Keratinocyte (primary cell): ENCODE results near the gene MTHFD1L. TPM values are rescaled to one million over a fixed set of nuclear protein-coding genes. Genes with fewer than 3 reads are reported as not detected.

Source experiments
- DNase-seq: peaks from one replicate; pipeline ENCODE4 v3.0.0-alpha.2; 2011; ENCODE audit warnings: low read depth, missing footprints, low spot score
- FAIRE-seq: peaks from 2 replicates; lab custom pipeline; 2011; peaks lifted over from hg19 to GRCh38; lab: Jason Lieb, UNC
- H2AFZ ChIP-seq: 2 replicates; pipeline ENCODE4 v1.6.0; 2012; ENCODE audit warnings: low read length, control low read depth, inconsistent platforms; ENCODE audit not compliant: control insufficient read depth
- H3K27ac ChIP-seq: 2 replicates; pipeline ENCODE4 v1.5.1; 2011; ENCODE audit warnings: low read length; ENCODE audit not compliant: control insufficient read depth, insufficient read depth
- H3K27me3 ChIP-seq: 3 replicates; pipeline ENCODE4 v1.6.0; 2011; ENCODE audit warnings: low read length; ENCODE audit not compliant: control insufficient read depth, insufficient read depth; ENCODE audit errors: extremely low read depth
- H3K36me3 ChIP-seq, 2 experiments: 2 replicates in 1 of 2; 3 replicates in 1 of 2; pipeline ENCODE4 v1.5.1; 2011; ENCODE audit warnings: low read length in 2 of 2, mild to moderate bottlenecking in 1 of 2; ENCODE audit not compliant: control insufficient read depth in 2 of 2, insufficient read depth in 2 of 2; ENCODE audit errors: extremely low read depth in 1 of 2
- H3K4me1 ChIP-seq: 3 replicates; pipeline ENCODE4 v1.5.1; 2011; ENCODE audit warnings: low read length; ENCODE audit not compliant: control insufficient read depth, insufficient read depth; ENCODE audit errors: extremely low read depth
- H3K4me2 ChIP-seq: 3 replicates; pipeline ENCODE4 v1.6.0; 2011; ENCODE audit warnings: low read depth, low read length; ENCODE audit not compliant: control insufficient read depth, insufficient read depth; ENCODE audit errors: extremely low read depth
- H3K4me3 ChIP-seq, 3 experiments: fragments of 200-600 bp in 1 of 3; sonication (generic) in 1 of 3; 2 replicates in 2 of 3; 3 replicates in 1 of 3; pipeline ENCODE4 v1.5.1; 2011 to 2016; ENCODE audit warnings: low read length in 3 of 3, mild to moderate bottlenecking in 3 of 3, control low read depth in 2 of 3, inconsistent platforms in 1 of 3, low read depth in 1 of 3, mixed read lengths in 1 of 3, mixed run types in 1 of 3, moderate library complexity in 1 of 3; ENCODE audit not compliant: control insufficient read depth in 2 of 3, insufficient read depth in 2 of 3; ENCODE audit errors: extremely low read depth in 1 of 3
- H3K79me2 ChIP-seq: 2 replicates; pipeline ENCODE4 v1.6.0; 2012; ENCODE audit warnings: low read length; ENCODE audit not compliant: control insufficient read depth, insufficient read depth
- H3K9ac ChIP-seq: 3 replicates; pipeline ENCODE4 v1.6.0; 2011; ENCODE audit warnings: low read length; ENCODE audit not compliant: control insufficient read depth, insufficient read depth; ENCODE audit errors: extremely low read depth
- H3K9me1 ChIP-seq: 3 replicates; pipeline ENCODE4 v1.6.0; 2011; ENCODE audit warnings: low read length; ENCODE audit not compliant: control insufficient read depth, insufficient read depth; ENCODE audit errors: extremely low read depth
- H3K9me3 ChIP-seq: 2 replicates; pipeline ENCODE4 v1.5.1; 2012; ENCODE audit warnings: low read depth, low read length; ENCODE audit not compliant: control insufficient read depth
- H4K20me1 ChIP-seq: 3 replicates; pipeline ENCODE4 v1.6.0; 2011; ENCODE audit warnings: low read length; ENCODE audit not compliant: control insufficient read depth, insufficient read depth; ENCODE audit errors: extremely low read depth
- EZH2 ChIP-seq: IDR thresholded peaks from one replicate; pipeline ENCODE4 v1.6.1; 2012; ENCODE audit warnings: inconsistent platforms, mild to moderate bottlenecking, low read length, moderate library complexity
- dilution Hi-C: fragments of 300-500 bp; cut with MboI; formaldehyde crosslinking; loops from one replicate; pipeline ENCODE4 v1.7.0; 2020; ENCODE audit warnings: low sequenced_read_pairs; ENCODE audit not compliant: extremely low pct_ligation_motif_present
- polyA plus RNA-seq, 5 experiments: library from polyadenylated mRNA; depleted of rRNA in 3 of 5; stranded (reverse) in 3 of 5; stranded (forward) in 1 of 5; unstranded in 1 of 5; fragments of >200 nt; gene quantifications; 1 replicate in 1 of 5; 2 replicates in 3 of 5; 3 replicates in 1 of 5; pipeline versions ENCODE4 v1.2.1 to v1.2.3, GENCODE V29; 2011 to 2012; ENCODE audit warnings: missing spikeins in 2 of 5, low read depth in 1 of 5, low replicate concordance in 1 of 5
- TF ChIP-seq, protein P1 (sequence below), 3 experiments: IDR thresholded peaks in 1 of 3; conservative IDR thresholded peaks in 1 of 3; optimal IDR thresholded peaks in 1 of 3; 2 replicates in 2 of 3; 3 replicates in 1 of 3; pipeline versions ENCODE3 to v1.5.1; 2011; ENCODE audit warnings: low read length in 3 of 3, mild to moderate bottlenecking in 3 of 3, moderate library complexity in 2 of 3, control low read depth in 1 of 3, inconsistent platforms in 1 of 3; ENCODE audit not compliant: insufficient read depth in 2 of 3; ENCODE audit errors: extremely low read depth in 1 of 3

MTHFD1L gene
- polyA plus RNA-seq, 1 donor (not counting 4 experiments of a cell fraction or from before 2014, with no cell fraction given) = 38.0 TPM

DNA sequence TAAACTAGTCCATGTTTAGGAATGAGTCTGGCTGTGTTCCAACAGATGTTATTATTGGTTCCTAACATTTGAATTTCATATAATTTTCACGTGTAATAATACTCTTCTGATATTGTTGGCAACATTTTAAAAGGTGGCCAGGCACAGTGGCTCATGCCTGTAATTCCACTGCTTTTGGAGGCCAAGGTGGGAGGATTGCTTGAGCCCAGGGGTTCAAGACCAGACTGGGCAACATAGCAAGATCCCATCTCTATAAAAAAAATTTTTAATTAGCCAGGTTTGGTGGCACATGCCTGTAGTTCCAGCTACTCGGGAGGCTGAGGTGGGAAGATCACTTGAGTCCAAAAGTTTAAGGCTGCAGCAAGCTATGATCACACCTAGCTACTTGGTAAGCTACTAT lies 116.2 kb downstream of the MTHFD1L start:
- Histone ChIP-seq H3K4me3 (no peak overlapping the region), H3K9me3 (no peaks in the 10 kb centered on the region), H3K27ac (no peak overlapping the region), H4K20me1 (no peaks in the 10 kb centered on the region), H3K27me3 (no peaks in the 10 kb centered on the region), H3K9ac (no peak overlapping the region), H2AFZ (no peak overlapping the region), H3K4me1 (no peaks in the 10 kb centered on the region), H3K9me1 (no peaks in the 10 kb centered on the region), H3K4me2 (no peak overlapping the region), H3K79me2 (no peaks in the 10 kb centered on the region), H3K36me3 (peaks cover 0 to 9% of the 10 kb centered on the region in 2 experiments)
- dilution Hi-C loops = no loop called here
- no peak for FAIRE-seq
- TF ChIP-seq EZH2 = no peak
- TF ChIP-seq, protein P1, sequence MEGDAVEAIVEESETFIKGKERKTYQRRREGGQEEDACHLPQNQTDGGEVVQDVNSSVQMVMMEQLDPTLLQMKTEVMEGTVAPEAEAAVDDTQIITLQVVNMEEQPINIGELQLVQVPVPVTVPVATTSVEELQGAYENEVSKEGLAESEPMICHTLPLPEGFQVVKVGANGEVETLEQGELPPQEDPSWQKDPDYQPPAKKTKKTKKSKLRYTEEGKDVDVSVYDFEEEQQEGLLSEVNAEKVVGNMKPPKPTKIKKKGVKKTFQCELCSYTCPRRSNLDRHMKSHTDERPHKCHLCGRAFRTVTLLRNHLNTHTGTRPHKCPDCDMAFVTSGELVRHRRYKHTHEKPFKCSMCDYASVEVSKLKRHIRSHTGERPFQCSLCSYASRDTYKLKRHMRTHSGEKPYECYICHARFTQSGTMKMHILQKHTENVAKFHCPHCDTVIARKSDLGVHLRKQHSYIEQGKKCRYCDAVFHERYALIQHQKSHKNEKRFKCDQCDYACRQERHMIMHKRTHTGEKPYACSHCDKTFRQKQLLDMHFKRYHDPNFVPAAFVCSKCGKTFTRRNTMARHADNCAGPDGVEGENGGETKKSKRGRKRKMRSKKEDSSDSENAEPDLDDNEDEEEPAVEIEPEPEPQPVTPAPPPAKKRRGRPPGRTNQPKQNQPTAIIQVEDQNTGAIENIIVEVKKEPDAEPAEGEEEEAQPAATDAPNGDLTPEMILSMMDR (optimal IDR thresholded peaks at IDR 0.05 in 1 of 3, IDR thresholded peaks at IDR 0.05 in 1 of 3, conservative IDR thresholded peaks at IDR 0.05 in 1 of 3; ENCODE audit: extremely low read depth in 1 of 3, insufficient read depth in 2 of 3, low read length in 3 of 3) = no peak
- no peak for DNase-seq

DNA sequence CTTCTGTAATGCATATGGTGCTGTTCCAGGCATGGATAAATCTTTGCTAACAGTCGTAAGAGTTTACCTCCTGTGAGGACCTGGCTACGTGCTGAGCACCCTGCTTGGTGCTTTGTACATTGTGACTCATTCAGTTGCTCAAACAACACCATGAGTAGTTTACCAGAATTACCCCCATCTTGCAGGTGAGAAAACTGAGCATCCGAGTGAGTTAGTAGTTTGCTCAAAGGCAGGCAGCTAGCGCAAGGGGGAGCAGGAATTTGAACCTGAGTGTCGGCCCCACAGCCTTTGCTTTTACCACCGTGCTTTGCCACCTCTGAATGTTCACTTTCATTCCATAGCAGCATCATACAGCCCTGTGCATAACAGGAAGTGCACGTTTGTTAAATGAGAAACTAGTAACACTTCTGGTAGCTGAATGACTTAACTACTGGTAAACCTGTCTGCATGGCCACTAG lies 121.9 kb downstream of the MTHFD1L start:
- H3K9me1 ChIP-seq = no peaks in the 10 kb centered on the region
- H3K4me1 ChIP-seq = no peaks in the 10 kb centered on the region
- H3K27me3 ChIP-seq = no peaks in the 10 kb centered on the region
- H3K4me2 ChIP-seq = no peak overlapping the region
- FAIRE-seq (no peak), DNase-seq (no peak)
- no peaks in the 10 kb centered on the region for H3K79me2 ChIP-seq
- H2AFZ ChIP-seq = no peak overlapping the region
- no peak overlapping the region for H3K9ac ChIP-seq
- H4K20me1 ChIP-seq = no peaks in the 10 kb centered on the region
- TF ChIP-seq, protein P1 (optimal IDR thresholded peaks at IDR 0.05 in 1 of 3, IDR thresholded peaks at IDR 0.05 in 1 of 3, conservative IDR thresholded peaks at IDR 0.05 in 1 of 3; ENCODE audit: extremely low read depth in 1 of 3, insufficient read depth in 2 of 3, low read length in 3 of 3) = no peak
- no peak for TF ChIP-seq EZH2
- peaks cover 0 to 11% of the 10 kb centered on the region in 2 experiments for H3K36me3 ChIP-seq
- no peak overlapping the region for H3K4me3 ChIP-seq
- H3K27ac ChIP-seq = no peak overlapping the region
- dilution Hi-C loops = no loop called here
- H3K9me3 ChIP-seq = no peaks in the 10 kb centered on the region
